HT1080 (cell line): Measurements from ENCODE around the gene LSP1. TPM values are rescaled to one million over a fixed set of nuclear protein-coding genes. Genes with fewer than 3 reads are reported as not detected.

ENCODE experiments used
- DNase-seq: peaks from one replicate; pipeline ENCODE4 v3.0.0-alpha.2; 2015; ENCODE audit warnings: low read depth
- total RNA-seq: library from RNA; depleted of rRNA; stranded (reverse); fragments of >200 nt; shearing (Covaris generic); gene quantifications from 2 replicates; pipeline ENCODE4 v1.2.3, GENCODE V29; 2014

The LSP1 gene
- total RNA-seq, 1 experiment from 2014 or later, result 1.2 TPM

- no peak for DNase-seq
These were observed 35.5 kb downstream of the LSP1 start for GRCh38 chr11:1888347-1888753.

DNA sequence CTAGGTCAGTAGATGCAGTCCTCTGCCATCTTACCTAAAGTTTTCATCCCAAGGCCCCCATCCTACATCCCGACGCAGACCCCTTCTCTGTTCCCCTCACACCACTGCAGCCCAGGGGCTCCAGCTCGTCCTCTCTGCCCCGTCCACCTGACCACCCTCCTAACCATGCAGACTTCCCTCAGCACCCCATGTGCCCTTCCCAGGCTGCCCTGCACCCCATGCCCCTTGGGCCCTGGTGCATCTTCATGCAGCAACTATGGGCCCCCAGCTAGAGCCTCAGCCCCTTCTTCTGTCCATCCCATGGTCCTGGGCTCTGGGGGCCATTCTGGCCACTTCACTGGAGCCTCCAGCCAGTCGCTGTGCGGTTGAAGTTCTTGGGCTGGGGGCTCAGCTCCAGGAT, 35.9 kb downstream of the LSP1 start:
- DNase-seq, result no peak

DNA sequence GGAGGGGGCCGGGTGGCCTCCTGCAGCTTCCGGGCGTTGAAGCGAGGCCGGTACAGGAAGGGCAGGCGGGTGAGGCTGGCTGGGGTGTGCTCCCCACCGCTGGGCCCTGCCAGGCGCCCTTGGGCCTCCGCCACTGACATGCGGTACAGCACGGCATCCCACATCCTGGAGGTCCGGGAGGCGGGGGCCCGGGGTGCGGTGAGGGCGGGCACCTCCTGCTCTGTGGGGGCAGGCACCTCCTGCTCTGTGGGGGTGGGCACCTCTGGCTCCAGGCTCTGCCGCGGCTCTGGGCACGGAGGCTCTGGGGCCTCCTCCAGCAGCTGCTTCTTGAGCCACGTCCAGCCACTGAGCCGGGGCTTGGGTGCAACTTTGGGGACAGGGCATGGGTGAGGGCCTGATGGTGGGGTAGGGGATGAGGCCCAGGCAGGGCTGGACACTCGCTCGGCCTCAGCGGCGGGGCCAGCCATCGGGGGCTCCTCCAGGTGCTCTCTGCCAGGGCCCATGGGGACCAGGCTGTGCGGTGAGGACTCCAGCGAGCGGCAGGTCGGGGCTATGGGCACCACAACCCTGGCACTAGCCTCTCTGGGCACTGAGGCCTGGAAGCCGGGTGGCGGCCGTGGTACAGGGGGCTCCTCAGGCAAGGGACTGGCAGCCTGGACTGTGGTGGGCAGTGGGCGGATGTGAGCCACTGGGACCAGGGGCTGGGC, 36.5 kb downstream of the LSP1 start:
- DNase-seq, result no peak

GRCh38 chr11:1889941-1890855, 37.3 kb downstream of the LSP1 start:
- DNase-seq, result no peak

DNA sequence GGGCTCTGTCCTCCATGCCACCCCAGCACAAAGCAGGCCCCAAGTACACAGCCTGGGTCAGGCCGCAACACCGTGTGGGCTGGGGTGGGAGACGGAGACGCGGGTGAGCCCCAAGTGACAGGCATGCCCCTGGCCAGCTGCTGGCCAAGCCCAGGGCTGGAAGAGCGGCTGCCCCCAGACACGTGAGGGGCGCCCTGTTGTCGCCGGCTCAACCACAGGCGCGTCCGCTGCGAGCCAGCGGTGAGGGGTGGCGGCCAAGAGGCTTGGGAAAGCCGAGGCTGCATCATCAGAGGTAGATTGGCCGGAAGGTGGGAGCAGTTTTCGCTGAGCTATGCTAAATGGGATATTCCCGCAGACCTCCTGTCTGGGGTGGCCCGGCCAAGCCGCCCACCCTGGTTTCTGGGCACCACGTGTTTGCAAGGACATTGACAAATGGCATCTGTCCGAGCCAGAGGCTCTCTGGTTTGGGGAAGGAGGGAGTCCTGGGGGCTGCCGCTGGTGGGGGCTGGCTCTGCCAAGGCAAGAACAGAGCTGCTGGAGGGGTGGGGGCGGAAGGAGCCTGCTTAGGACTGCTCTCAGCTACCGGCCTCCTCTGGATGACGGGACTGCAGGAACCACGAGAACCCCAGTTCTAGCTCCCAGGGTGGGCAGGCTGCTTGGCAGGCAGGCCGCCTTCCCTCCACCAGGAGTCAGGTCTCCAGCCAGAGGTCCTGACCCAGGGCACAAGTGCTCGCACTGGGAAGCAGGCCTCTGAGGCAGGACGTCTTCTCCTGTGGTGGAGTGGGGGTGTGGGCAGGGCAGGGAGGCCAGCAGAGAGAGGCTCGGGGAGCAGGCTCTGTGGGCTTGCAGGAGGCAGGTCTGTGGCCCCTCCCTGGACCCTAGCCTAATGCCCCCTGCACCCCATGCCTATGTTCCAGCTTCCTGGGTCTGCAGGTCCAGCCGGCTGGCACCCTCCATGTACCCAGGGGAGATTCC, 38.3 kb downstream of the LSP1 start:
- DNase-seq, result no peak

GRCh38 chr11:1891831-1892115, 38.9 kb downstream of the LSP1 start, which contains the start of gene PRR33:
Gene PRR33, minus strand, starts transcription at chr11:1891895. Its CDS starts 1,311 bp downstream, at chr11:1890584.
- DNase-seq, result no peak

DNA sequence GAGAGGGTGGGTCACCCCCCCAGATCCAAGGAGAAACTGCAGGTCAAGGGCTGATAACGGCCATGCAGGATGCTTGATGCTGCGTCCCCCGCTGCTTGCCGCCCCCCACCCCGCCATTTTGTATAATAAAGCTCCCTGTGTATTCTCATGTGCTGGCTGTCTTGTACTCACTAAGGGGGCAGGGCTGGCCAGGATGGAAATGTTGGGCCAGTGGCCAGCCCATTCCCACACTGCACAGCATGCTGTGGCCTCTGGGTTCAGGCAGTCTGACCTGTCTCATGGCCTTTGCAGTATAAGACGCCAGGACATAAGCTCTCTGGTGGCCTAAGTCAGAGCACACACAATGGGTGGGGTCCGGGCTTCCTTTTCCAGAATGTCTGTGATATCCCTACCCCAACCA, 39.2 kb downstream of the LSP1 start:
- no peak for DNase-seq

DNA sequence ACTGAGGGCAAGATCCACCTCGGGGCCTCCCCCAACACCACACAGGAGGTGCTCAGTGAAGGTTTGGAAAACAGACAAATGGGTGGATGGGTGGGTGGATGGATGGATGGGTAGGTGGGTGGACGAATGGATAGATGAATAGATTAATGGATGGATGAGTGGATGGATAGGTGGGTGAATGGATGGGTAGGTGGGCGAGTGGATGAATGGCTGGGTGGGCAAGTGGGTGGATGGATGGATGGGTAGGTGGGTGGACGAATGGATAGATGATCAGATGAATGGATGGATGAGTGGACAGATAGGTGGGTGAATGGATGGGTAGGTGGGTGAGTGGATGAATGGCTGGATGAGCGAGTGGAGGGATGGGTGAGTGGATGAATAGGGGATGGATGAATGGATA, 39.7 kb downstream of the LSP1 start:
- DNase-seq, result no peak

- no peak for DNase-seq
These were observed 40.9 kb downstream of the LSP1 start for GRCh38 chr11:1893581-1894359.

DNA sequence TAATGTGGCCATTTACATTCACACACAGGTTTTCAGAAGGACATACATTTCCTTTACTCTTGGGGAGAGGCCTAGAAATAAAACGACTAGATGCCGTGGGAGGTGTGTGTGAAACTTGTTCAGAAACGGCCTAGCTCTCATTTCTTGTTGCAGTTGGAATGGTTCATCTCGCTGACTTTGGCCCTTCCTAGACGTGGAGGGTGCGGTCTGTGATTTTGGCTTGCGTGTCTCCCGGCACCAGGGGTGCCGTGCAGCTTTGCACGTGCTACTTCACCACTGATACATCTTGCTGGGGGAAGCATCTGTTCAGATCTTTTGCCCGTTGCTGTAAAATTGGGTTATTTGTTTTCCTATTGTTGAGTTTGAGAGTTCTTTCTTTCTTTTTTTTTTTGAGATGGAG, 41.9 kb downstream of the LSP1 start:
- DNase-seq, result no peak

- DNase-seq, result no peak
These were observed 43.6 kb downstream of the LSP1 start for GRCh38 chr11:1896468-1896867.

- no peak for DNase-seq
These were observed 44.0 kb downstream of the LSP1 start for GRCh38 chr11:1896923-1897322.

- no peak for DNase-seq
These were observed 46.2 kb downstream of the LSP1 start for GRCh38 chr11:1899090-1899489.

DNA sequence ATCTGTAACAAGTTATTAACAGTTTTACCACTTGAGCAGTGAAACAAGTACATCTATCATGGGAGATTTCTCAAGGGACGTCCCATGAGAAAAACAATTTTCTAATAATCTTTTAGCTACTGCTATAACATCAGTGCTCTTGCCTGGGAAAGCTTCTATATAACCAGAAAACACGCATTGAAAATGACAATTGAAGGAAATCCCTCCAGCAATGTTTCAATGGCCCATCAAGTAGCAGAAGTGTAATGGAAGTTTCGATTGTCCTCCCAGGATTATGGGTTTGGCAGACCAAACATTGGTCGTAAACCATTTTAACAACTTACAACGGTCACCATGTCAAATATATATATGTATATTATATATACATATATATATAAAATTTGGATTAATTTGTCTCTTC, 46.8 kb downstream of the LSP1 start:
- DNase-seq, result no peak

DNA sequence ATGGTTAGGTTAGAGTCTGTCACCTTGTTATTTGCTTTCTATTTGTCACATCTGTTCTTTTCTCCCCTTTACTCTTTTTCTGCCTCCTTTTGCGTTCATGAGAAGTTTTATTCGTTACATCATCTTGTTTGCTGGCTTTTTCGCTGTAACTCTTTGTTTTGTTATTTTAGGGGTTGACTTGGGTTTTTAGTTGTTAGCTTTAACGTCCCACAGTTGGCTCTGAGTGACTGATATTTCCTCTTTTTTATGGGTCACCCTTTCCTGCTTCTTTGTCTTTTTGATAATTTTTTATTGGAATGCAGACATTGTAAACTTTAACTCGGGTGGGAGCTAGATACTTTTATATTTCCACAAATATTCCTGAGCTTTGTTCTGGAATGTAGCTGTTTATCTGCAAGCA, 53.3 kb downstream of the LSP1 start:
- DNase-seq, result no peak

DNA sequence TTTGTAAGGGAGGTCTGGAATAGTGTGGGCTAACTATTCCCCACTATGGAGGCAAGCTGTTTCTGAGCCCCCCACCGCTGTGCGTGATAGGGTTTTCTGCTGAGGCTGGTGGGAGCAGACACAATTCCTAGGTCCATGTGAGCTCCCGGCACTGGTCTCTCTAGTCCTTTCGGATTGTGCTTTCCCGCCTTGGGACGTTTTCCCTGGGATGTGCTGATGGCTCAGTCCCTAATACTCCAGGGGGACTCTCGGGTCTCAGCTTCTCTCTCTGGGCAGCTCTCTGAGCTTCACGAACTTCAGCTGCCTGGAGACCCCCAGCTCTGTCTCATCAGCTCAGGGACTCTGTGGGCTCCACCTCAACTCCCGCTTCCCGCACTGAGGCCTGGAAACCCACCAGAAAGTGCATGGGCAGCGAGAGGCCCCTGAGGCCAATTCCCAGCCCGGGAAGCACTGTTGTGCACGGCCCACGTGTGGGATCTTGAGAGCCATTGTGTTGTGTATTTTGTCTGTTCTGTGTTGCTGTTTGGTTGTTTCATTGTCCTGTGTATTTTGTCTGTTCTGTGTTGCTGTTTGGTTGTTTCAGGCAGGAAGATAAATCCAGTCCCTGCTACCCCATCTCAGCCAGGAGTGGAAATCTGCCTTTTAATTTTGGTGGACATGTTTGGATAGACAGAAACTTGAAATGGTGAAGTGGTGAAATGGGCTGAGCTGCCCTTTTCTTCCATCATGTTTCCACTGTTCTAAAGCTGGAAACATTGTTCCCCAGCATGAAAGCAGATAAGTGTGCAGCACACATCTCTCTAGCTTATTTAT, 53.9 kb downstream of the LSP1 start:
- DNase-seq, result no peak

DNA sequence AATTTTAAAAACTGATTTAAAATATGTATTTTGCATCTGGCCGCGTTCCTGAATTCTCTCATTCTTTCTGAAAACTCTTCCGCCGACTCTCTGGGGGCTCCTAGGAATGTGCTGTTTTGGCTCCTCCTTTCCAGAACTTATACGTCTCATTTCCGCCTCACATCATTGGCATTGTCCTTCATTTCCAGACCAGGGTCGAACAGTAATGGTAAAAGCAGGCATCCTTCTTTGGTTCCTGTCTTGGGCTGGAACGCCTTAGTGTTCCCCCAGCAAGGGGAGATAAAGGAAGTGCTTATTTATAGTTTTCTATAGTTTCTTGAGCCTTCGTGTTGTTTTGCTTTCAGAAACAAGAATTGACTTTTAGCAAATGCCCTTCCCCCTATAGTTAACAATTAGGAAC, 55.7 kb downstream of the LSP1 start:
- no peak for DNase-seq

- DNase-seq, result no peak
These were observed 56.6 kb downstream of the LSP1 start for GRCh38 chr11:1909524-1909923.

DNA sequence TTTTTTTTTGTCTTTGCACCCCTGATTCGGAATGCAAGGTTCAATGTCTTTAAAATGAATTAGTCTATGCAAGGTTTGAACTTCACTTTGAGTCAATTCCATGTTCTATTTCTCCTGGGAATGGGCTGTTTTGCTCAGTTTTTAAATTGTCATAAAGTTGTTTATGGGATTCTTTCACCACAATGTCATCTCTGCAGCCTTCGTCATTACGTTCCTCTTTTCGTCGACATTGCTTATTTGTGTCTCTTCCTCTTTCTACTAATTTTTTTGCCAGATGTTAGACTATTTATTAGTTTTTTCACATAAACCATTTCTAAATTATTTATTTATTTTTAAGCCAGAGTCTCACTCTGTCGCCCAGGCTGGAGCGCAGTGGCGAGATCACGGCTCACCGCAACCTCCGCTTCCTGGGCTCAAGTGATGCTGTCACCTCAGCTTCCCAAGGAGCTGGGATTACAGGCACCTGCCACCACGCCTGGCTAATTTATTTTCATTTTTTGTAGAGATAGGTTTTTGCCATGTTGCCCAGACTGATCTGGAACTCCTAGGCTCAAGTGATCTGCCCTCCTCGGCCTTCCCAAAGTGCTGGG, 59.5 kb downstream of the LSP1 start:
- no peak for DNase-seq
